HCT116 (cell line): ENCODE measurements around the gene EPHA3.

Experiments used
- EGR1 ChIP-seq: IDR thresholded peaks from 2 replicates; pipeline ENCODE4 v1.6.1; 2012; ENCODE audit warnings: low read depth
- EZH2 ChIP-seq: fragments of 200-600 bp; sonication (generic); IDR thresholded peaks from 2 replicates; pipeline ENCODE4 v1.6.1; 2017; ENCODE audit warnings: antibody characterized with exemption, mixed run types
- EZH2phosphoT487 ChIP-seq: fragments of 200-600 bp; IDR thresholded peaks from 2 replicates; pipeline ENCODE4 v1.6.1; 2018; ENCODE audit warnings: antibody characterized with exemption, borderline replicate concordance
- POLR2A ChIP-seq: IDR thresholded peaks from 2 replicates; pipeline ENCODE4 v1.7.0; 2011; ENCODE audit warnings: borderline replicate concordance; ENCODE audit not compliant: insufficient read depth, insufficient read length; ENCODE audit errors: extremely low read depth
- POLR2AphosphoS5 ChIP-seq: IDR thresholded peaks from 2 replicates; pipeline ENCODE4 v1.6.1; 2011; ENCODE audit warnings: mild to moderate bottlenecking, low read depth, low read length, moderate library complexity
- RAD21 ChIP-seq: IDR thresholded peaks from 2 replicates; pipeline ENCODE4 v1.6.1; 2012; ENCODE audit warnings: low read depth, mild to moderate bottlenecking
- ZNF274 ChIP-seq: fragments of 200-500 bp; sonication (Bioruptor generic); IDR thresholded peaks from 2 replicates; pipeline ENCODE4 v1.6.1; 2014; ENCODE audit warnings: mild to moderate bottlenecking, low read depth, low read length, inconsistent platforms
- TF ChIP-seq, protein P1 (sequence below), 3 experiments: fragments of 200-600 bp in 1 of 3; sonication (generic) in 1 of 3; IDR thresholded peaks in 2 of 3; conservative IDR thresholded peaks in 1 of 3; 2 replicates each; pipeline ENCODE4 v1.5.1; 2012 to 2017; ENCODE audit warnings: low read depth in 2 of 3, low read length in 2 of 3, antibody characterized with exemption in 1 of 3, borderline replicate concordance in 1 of 3, control low read depth in 1 of 3, mild to moderate bottlenecking in 1 of 3, mixed read lengths in 1 of 3, mixed run types in 1 of 3, moderate library complexity in 1 of 3; ENCODE audit not compliant: insufficient read depth in 1 of 3
- TF ChIP-seq, protein P2 (sequence below): IDR thresholded peaks from 2 replicates; pipeline ENCODE4 v1.6.1; 2012

- TF ChIP-seq EGR1 (no peak), POLR2A (no peak), RAD21 (no peak), POLR2AphosphoS5 (no peak), EZH2 (no peak), ZNF274 (no peak), EZH2phosphoT487 (no peak)
- TF ChIP-seq, protein P1, sequence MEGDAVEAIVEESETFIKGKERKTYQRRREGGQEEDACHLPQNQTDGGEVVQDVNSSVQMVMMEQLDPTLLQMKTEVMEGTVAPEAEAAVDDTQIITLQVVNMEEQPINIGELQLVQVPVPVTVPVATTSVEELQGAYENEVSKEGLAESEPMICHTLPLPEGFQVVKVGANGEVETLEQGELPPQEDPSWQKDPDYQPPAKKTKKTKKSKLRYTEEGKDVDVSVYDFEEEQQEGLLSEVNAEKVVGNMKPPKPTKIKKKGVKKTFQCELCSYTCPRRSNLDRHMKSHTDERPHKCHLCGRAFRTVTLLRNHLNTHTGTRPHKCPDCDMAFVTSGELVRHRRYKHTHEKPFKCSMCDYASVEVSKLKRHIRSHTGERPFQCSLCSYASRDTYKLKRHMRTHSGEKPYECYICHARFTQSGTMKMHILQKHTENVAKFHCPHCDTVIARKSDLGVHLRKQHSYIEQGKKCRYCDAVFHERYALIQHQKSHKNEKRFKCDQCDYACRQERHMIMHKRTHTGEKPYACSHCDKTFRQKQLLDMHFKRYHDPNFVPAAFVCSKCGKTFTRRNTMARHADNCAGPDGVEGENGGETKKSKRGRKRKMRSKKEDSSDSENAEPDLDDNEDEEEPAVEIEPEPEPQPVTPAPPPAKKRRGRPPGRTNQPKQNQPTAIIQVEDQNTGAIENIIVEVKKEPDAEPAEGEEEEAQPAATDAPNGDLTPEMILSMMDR (IDR thresholded peaks at IDR 0.05 in 2 of 3, conservative IDR thresholded peaks at IDR 0.05 in 1 of 3; ENCODE audit: borderline replicate concordance in 1 of 3, insufficient read depth in 1 of 3, low read depth in 2 of 3, low read length in 2 of 3), result no peak
- TF ChIP-seq, protein P2, sequence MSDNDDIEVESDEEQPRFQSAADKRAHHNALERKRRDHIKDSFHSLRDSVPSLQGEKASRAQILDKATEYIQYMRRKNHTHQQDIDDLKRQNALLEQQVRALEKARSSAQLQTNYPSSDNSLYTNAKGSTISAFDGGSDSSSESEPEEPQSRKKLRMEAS, result no peak
These were observed 387.3 kb downstream of the EPHA3 start for GRCh38 chr3:89494734-89495133.
